SKM-1 treated with dmso at 0.1 percent for 144 hours (cell line): Measurements from ENCODE around the gene DPP6.

ENCODE experiments used
- DNase-seq: peaks from one replicate; lab custom pipeline; 2025; ENCODE audit not compliant: unreplicated experiment; lab: John Stamatoyannopoulos, UW

DPP6 gene

DNA sequence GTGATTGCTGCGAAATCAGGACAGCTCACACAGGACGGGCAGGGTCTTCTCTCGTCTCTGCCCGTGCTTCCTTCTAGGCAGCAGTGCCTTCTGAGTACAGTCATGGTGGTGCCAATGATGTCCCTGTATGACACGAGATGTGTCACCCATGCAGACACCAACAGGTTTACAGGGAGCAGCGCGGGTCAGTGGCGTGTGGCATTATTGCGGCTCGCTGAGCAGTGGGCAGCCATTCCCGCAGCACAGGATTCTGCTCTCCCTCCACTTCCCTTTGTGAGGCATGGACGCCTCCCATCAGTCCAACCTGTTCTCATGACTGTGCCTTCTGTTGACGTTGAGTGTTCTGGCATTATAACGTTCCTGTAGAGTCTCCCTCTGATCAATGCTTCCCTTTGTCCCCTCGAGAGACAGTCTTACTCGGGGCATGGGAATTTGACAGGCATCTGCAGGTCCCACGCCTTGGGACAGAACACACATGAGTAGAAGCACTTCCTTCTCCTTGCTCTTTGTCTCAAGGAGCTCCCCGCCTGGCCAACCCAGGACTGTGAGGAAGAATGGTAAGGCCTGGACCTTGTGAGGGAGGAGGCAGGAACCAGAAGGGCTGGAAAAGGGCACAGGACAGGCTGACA is 731.2 kb downstream of the DPP6 start:
- no peak for DNase-seq

DNA sequence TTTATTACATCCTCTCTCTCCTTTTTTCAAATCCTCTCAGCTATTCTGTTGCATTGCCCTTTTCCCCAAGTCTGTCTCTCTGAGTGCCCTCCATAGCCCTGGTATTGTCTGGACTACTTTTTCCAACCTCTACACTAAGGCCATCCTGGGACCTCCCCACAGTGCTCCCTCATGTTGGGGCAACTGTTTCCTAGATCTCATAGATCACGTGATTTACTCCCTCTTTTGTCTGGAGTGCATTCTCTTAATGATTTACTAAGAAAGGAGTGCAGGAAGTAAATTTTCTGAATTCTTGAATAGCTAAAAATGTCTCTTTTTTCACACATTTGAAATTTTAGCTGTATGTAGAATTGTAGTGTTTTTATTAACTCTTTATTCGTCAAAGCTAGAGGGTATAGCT is 733.7 kb downstream of the DPP6 start:
- DNase-seq: no peak

- no peak for DNase-seq
Observed at GRCh38 chr7:154789404-154789803, 737.2 kb downstream of the DPP6 start.

DNA sequence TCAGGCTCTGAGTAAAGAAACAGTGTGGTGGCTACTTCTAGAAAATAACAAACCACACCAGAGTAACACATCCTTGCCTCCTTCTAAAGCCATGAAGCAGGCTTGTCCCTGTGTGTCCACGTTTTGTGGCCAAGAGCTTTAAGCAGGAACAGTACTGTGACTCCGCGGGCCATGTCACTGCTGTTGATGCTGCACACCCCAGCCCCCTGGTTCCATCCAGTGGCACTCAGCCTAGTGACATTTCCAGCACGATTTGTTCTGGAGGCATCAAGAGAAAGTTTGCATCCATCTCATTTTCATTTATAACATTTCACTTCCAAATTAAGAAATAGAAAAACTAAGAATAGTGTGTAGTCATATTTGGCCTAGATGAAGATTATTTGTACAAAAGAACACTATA is 739.4 kb downstream of the DPP6 start:
- no peak for DNase-seq

- no peak for DNase-seq
Observed at GRCh38 chr7:154792436-154793055, 740.3 kb downstream of the DPP6 start.

GRCh38 chr7:154794147-154794780 is 742.1 kb downstream of the DPP6 start:
- no peak for DNase-seq

GRCh38 chr7:154795014-154795413 is 742.8 kb downstream of the DPP6 start:
- no peak for DNase-seq

DNA sequence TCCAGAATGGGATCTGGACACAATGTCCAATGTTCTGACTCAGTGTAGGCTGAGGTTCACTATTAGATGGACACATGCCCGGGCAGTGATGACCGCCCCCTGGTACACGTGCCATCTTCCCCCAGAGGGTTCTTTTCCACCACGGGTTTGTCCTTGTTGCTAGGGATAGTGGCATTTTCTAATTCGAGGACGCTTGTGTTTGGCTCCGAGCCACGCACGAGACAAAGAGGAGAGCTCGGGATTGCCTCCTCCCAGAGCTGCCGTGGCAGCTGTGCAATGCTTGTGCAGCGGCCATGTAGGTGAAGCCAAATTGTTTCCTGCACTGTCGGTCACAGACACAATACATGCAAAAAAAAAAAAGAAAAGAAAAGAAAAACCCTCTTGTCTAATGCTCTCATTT is 743.2 kb downstream of the DPP6 start:
- DNase-seq: no peak

DNA sequence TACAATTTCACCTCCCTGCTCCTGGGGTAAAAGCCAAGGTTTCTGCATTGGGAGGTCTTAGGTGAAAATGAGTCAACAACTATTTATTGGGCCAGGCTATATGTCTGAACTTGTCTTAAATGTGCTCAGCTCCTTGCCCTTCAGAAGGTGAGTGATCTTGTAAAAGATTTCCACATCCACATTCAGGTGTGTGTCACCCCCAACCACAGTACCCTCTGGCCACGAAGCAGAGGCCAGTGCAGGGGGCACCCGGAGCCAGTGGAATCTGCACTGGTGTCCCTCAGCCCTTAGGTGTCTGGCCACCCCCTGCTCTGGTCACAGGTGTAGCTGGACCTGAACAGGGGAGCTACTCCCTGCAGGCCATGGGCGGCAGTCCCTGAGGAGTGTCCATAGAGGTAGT is 752.3 kb downstream of the DPP6 start:
- DNase-seq: no peak

DNA sequence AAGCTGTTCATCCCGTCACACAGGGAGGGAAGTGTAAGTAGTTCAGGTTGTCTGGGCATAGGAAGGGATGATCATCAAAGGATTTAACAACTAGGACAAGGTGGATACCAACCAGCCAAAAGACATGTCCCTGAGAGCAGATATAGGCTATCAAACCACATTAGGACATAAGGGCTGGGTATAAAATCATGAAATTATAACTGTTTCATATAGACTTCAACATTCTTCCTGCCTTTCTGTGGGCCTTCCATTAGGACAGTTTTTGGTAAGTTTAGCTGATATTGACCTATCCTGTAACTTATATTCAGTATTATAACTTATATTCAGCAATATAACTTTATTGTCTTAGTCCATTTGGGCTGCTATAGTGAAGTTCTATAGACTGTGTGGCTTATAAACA is 759.8 kb downstream of the DPP6 start:
- no peak for DNase-seq

DNA sequence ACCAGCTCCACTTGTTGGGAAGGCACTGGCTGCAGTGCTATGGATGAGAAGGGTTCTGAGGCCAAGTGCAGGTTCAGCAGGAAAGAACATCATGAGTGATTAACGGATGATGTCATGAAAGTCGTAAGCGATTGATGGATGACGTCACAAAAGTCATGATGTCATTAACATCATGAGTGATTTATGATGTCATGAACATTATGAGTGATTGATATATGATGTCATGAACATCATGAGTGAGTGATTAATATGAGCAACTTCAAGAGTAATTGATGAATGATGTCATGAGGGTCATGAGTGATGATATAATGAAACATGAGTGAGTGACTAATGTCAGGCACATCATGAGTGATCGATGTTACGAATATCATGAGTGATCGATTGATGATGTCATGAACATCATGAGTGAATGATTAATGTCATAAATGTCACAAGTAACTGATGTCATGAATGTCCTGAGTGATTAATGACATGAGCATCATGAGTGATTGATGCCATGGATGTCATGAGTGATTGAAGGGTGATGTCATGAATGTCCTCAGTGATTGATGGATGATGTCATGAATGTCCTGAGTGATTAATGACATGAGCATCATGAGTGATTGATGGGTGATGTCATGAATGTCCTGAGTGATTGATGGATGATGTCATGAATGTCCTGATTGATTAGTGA is 765.2 kb downstream of the DPP6 start:
- no peak for DNase-seq

DNA sequence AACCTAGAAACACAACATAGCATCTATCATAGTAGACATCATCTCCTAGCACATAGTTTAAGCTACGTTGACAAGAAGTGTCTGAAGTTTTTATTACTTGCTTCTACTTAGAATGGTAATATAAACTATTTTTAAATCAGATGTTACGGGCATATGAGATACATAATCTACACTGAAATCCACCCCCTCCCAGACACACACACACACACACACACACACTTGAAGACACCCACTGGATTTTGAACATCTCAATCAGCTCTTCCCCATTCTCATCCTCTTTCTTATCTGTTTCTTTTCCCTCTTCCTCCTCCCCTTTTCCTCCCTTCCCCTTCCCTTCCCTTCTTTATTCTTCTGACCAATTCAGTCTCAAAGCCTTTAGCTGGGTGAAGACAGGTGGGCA is 774.8 kb downstream of the DPP6 start:
- DNase-seq: no peak

GRCh38 chr7:154832557-154833138 is 780.5 kb downstream of the DPP6 start:
- no peak for DNase-seq

GRCh38 chr7:154836021-154836448 is 783.8 kb downstream of the DPP6 start:
- DNase-seq: no peak

DNA sequence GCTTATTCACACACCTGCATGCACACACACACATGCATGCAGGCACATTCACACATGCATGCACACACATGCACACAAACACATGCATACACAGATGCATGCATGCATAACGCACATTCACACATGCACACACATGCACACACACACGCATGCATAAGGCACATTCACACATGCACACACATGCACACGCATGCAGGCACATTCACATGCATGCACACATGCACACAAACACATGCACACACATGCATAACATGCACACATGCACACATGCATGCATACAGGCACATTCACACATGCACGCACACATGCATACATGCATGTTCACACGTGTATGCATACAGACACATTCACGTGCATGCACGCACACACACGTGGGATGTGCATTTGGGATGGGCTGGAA is 784.9 kb downstream of the DPP6 start:
- DNase-seq: no peak

DNA sequence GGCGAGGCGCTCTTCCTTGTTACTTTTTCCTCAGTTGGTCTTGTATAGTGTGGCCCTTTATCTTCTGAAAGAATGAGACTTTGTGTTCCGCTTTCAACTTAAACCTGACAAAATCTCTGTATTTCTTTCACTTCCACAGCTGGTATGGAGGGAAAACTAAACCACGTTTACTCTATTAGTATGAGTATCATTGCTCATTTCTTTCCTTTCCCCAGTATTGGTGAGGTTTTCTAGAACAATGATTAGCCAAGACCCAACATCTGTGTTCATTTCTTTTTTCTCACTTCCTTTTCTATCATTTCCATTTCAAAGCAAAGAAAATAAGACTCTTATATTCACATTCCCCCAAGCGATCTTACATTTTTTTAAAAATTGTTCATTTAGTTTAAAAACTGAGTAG is 785.4 kb downstream of the DPP6 start:
- DNase-seq: no peak

DNA sequence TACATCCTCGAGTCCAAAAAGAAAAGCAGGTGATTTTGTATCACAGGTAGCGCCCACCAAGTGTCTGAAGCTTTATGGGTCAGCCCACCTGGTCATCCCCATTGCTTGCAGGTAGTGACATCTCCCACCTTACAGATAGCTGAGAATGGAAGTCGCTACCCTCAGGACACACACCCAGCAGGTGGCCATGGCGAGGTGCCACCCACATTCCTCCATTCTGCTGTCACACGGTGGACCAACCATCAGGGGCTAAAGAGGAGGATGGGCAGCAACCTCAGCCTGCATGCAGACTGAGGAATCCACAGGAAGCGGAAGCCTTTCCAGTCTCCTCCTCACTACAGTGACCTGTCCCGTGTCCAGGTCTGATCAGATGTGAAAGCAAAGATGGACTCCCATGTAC is 787.9 kb downstream of the DPP6 start:
- DNase-seq: no peak

DNA sequence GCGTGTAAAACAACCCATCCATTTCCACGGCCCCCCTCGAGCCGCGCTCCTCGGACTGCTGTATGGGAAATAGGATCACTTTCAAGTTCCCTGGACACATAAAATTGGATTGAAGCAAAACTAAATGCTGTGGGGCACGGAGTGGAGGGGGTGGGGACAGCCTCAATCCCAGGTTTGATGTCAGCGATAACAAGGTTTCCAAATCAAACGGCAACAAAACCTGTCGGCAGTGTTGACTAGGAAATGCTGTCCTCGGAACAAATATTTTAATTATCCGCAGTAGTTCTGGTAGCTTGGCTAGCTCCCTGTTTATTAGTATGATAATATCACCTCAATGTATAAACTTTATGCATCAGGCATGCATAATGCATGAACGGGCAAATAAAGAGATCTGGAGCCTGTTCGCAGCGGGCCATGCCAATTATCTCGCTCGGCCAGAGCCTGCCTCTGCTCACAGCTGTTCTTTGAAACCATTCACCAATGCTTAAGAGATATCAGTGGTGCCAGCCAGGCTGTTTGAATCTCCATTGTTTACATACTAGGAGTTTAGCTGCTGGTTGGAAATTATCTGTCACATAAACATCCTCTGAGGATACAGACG is 789.6 kb downstream of the DPP6 start:
- no peak for DNase-seq

DNA sequence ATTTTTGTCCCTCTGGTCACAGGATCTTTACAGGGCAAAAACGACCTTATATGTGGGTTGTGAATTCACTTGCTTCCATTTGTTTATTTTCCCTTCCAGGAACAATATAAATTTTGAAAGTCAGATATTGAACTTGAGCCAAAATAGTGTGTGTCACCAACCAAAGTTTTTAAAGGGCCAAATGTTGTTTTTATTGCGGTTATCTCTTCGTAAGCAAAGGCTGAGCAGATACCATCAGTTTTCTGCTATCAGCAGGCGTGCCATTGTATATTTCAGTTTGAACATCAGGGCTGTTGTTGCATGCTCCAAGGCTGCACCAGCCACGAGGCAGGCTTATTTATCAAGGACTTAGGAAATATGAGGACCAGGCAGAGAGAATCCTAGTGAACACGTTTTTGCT is 790.4 kb downstream of the DPP6 start:
- DNase-seq: no peak

GRCh38 chr7:154843670-154844237 is 791.6 kb downstream of the DPP6 start:
- no peak for DNase-seq

DNA sequence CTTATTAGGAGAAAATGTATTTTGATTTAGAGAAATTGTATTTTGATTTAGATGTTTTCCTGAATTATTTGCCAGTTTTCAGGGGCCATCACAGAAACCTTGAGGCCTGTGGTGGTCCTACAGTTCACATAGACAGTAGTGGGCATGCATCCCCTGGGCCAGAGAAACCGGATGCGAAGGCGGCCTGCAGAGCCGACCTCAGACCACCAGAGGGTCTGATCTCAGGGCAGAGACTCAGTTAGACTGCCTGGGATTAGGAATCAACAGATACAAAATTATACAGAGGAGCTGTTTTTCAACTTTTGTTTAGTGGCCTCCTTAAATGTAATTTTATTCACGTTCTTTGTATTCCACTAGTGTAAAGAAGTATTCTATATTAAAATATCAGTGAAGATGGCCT is 792.3 kb downstream of the DPP6 start:
- DNase-seq: no peak
